ENCODE results near the gene HRC.

Gene HRC

GRCh38 chr19:49113762-49114629, 41.2 kb downstream of the HRC start, which contains the start of gene LIN7B (continued):
- no peak for TF ChIP-seq PATZ1 (CRISPR knock-in tag; IDR thresholded peaks at IDR 0.05; ENCODE audit: borderline replicate concordance)
- no peak for TF ChIP-seq TCF4 (CRISPR knock-in tag; IDR thresholded peaks at IDR 0.05; ENCODE audit: borderline replicate concordance)
- TF ChIP-seq ZNF70 (CRISPR knock-in tag; IDR thresholded peaks at IDR 0.05): no peak
- no peak for TF ChIP-seq ARNTL (CRISPR knock-in tag; IDR thresholded peaks at IDR 0.05; ENCODE audit: borderline replicate concordance, low read depth)
- no peak for TF ChIP-seq OSR1 (CRISPR knock-in tag; IDR thresholded peaks at IDR 0.05)
- TF ChIP-seq SNAI2 (CRISPR knock-in tag; IDR thresholded peaks at IDR 0.05): no peak
- no peak for TF ChIP-seq POU6F1 (CRISPR knock-in tag; IDR thresholded peaks at IDR 0.05; ENCODE audit: borderline replicate concordance, low read depth)
- TF ChIP-seq CSDC2 (CRISPR knock-in tag; IDR thresholded peaks at IDR 0.05): no peak
- TF ChIP-seq ZFP30 (CRISPR knock-in tag; IDR thresholded peaks at IDR 0.05): no peak

GRCh38 chr19:49111218-49111998, 43.8 kb downstream of the HRC start:
- TF ChIP-seq ZNF8 (CRISPR knock-in tag; IDR thresholded peaks at IDR 0.05): no peak
- TF ChIP-seq TCF4 (CRISPR knock-in tag; IDR thresholded peaks at IDR 0.05; ENCODE audit: borderline replicate concordance): no peak
- TF ChIP-seq ESRRG (CRISPR knock-in tag; IDR thresholded peaks at IDR 0.05): no peak
- no peak for TF ChIP-seq ZFP3 (CRISPR knock-in tag; IDR thresholded peaks at IDR 0.05)
- no peak for TF ChIP-seq PPARA (CRISPR knock-in tag; IDR thresholded peaks at IDR 0.05; ENCODE audit: borderline replicate concordance)
- no peak for TF ChIP-seq OSR1 (CRISPR knock-in tag; IDR thresholded peaks at IDR 0.05)
- TF ChIP-seq GLIS3 (CRISPR knock-in tag; IDR thresholded peaks at IDR 0.05): no peak
- TF ChIP-seq TOX (CRISPR knock-in tag; IDR thresholded peaks at IDR 0.05; ENCODE audit: borderline replicate concordance): no peak
- no peak for TF ChIP-seq CSDC2 (CRISPR knock-in tag; IDR thresholded peaks at IDR 0.05)
- TF ChIP-seq, protein P1, sequence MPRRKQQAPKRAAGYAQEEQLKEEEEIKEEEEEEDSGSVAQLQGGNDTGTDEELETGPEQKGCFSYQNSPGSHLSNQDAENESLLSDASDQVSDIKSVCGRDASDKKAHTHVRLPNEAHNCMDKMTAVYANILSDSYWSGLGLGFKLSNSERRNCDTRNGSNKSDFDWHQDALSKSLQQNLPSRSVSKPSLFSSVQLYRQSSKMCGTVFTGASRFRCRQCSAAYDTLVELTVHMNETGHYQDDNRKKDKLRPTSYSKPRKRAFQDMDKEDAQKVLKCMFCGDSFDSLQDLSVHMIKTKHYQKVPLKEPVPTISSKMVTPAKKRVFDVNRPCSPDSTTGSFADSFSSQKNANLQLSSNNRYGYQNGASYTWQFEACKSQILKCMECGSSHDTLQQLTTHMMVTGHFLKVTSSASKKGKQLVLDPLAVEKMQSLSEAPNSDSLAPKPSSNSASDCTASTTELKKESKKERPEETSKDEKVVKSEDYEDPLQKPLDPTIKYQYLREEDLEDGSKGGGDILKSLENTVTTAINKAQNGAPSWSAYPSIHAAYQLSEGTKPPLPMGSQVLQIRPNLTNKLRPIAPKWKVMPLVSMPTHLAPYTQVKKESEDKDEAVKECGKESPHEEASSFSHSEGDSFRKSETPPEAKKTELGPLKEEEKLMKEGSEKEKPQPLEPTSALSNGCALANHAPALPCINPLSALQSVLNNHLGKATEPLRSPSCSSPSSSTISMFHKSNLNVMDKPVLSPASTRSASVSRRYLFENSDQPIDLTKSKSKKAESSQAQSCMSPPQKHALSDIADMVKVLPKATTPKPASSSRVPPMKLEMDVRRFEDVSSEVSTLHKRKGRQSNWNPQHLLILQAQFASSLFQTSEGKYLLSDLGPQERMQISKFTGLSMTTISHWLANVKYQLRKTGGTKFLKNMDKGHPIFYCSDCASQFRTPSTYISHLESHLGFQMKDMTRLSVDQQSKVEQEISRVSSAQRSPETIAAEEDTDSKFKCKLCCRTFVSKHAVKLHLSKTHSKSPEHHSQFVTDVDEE (CRISPR knock-in tag; IDR thresholded peaks at IDR 0.05): no peak
- no peak for ATAC-seq

- no peak for ATAC-seq
- TF ChIP-seq CREB5 (CRISPR knock-in tag; IDR thresholded peaks at IDR 0.05; ENCODE audit: low read depth) (no peak), ISL1 (CRISPR knock-in tag; IDR thresholded peaks at IDR 0.05) (no peak), RARB (CRISPR knock-in tag; IDR thresholded peaks at IDR 0.05) (no peak), ZNF565 (CRISPR knock-in tag; conservative IDR thresholded peaks at IDR 0.05; ENCODE audit: low read depth) (no peak), ZNF8 (CRISPR knock-in tag; IDR thresholded peaks at IDR 0.05) (no peak), OSR1 (CRISPR knock-in tag; IDR thresholded peaks at IDR 0.05) (no peak), ZFP30 (CRISPR knock-in tag; IDR thresholded peaks at IDR 0.05) (no peak), PATZ1 (CRISPR knock-in tag; IDR thresholded peaks at IDR 0.05; ENCODE audit: borderline replicate concordance) (no peak), BACH2 (CRISPR knock-in tag; IDR thresholded peaks at IDR 0.05; ENCODE audit: borderline replicate concordance) (no peak), PPARA (CRISPR knock-in tag; IDR thresholded peaks at IDR 0.05; ENCODE audit: borderline replicate concordance) (no peak), ESRRG (CRISPR knock-in tag; IDR thresholded peaks at IDR 0.05) (no peak), CSDC2 (CRISPR knock-in tag; IDR thresholded peaks at IDR 0.05) (no peak), ZFP3 (CRISPR knock-in tag; IDR thresholded peaks at IDR 0.05) (no peak)
- TF ChIP-seq, protein P1 (CRISPR knock-in tag; IDR thresholded peaks at IDR 0.05): no peak
Observed at GRCh38 chr19:49110567-49110966, 44.6 kb downstream of the HRC start.
